Thyroid gland (tissue), 4 donors: Measurements from ENCODE around the gene NDC1. TPM values are rescaled to one million over a fixed set of nuclear protein-coding genes. Genes with fewer than 3 reads are reported as not detected.

Experiments
- DNase-seq, 2 donors: peaks; one replicate each; pipeline ENCODE4 v3.0.0-alpha.2; 2019
- H3K27ac ChIP-seq, 3 donors: fragments of 200-600 bp; sonication (generic); 1 replicate in 2 of 3; 2 replicates in 1 of 3; pipeline ENCODE4 v1.5.1; 2016 to 2019; ENCODE audit warnings: mild to moderate bottlenecking in 1 of 3, moderate library complexity in 1 of 3
- H3K27me3 ChIP-seq: fragments of 200-600 bp; sonication (generic); one replicate; pipeline ENCODE4 v1.5.1; 2019
- H3K36me3 ChIP-seq, 2 donors: fragments of 200-600 bp; sonication (generic); one replicate each; pipeline ENCODE4 v1.5.1; 2016 to 2019
- H3K4me1 ChIP-seq, 2 donors: fragments of 200-600 bp; sonication (generic); one replicate each; pipeline ENCODE4 v1.5.1; 2017 to 2019
- H3K4me3 ChIP-seq, 3 donors: fragments of 200-600 bp; sonication (generic); replicated peaks in 1 of 3; 1 replicate in 2 of 3; 2 replicates in 1 of 3; pipeline ENCODE4 v1.5.1; 2016; ENCODE audit warnings: mild to moderate bottlenecking in 1 of 3
- H3K9me3 ChIP-seq: fragments of 200-600 bp; sonication (generic); one replicate; pipeline ENCODE4 v1.5.1; 2017
- CTCF ChIP-seq, 6 experiments: fragments of 200-600 bp in 3 of 6; fragments of 450-650 bp in 3 of 6; sonication (generic) in 3 of 6; IDR thresholded peaks; one replicate each; pipeline ENCODE4 v1.5.1; 2016 to 2019; ENCODE audit warnings: antibody characterized with exemption in 6 of 6, mild to moderate bottlenecking in 2 of 6, inconsistent platforms in 1 of 6, moderate library complexity in 1 of 6
- POLR2A ChIP-seq, 2 donors: fragments of 450-650 bp; IDR thresholded peaks; one replicate each; pipeline ENCODE4 v1.6.1; 2017; ENCODE audit warnings: antibody characterized with exemption in 2 of 2, mild to moderate bottlenecking in 2 of 2, moderate library complexity in 1 of 2
- WGBS, 2 donors: methylation state at CpG; one replicate each; pipeline ENCODE4 v1.1.5; 2017; 5-methylcytosine and 5-hydroxymethylcytosine counted together
- intact Hi-C: fragments of 100-400 bp; cut with DNase I; formaldehyde crosslinking; loops from one replicate; pipeline ENCODE4 v1.15.1; 2023
- total RNA-seq, 4 donors: library from RNA; depleted of rRNA; stranded (reverse); fragments of >200 nt; gene quantifications; one replicate each; pipeline ENCODE4 v1.2.3, GENCODE V29; 2016

The NDC1 gene
- total RNA-seq, 4 donors from 2014 or later, result 10.4 to 15.4 (median 11.9) TPM

- H3K9me3 ChIP-seq, result no peaks in the 10 kb centered on the region
- DNase-seq, result no peak
- TF ChIP-seq POLR2A (IDR thresholded peaks at IDR 0.05), result no peak
- peak in 1 of 6 experiments; percentile 0 for TF ChIP-seq CTCF (IDR thresholded peaks at IDR 0.05)
- H3K36me3 ChIP-seq, result no peaks in the 10 kb centered on the region
- intact Hi-C loops, result no loop called here
- H3K4me1 ChIP-seq, result peaks cover 6% of the 10 kb centered on the region in 2 donors
- H3K27me3 ChIP-seq, result no peaks in the 10 kb centered on the region
- 0 to 1% methylated on average over 5 of the region's 5 CpGs for WGBS, 2 donors
- peak overlapping the region; percentile 62 to 97 (median 68) for H3K4me3 ChIP-seq
- H3K27ac ChIP-seq, result peak overlapping the region in 1 of 3 donors; percentile 95
These were observed 511 bp downstream of the NDC1 start for GRCh38 chr1:53837646-53837923.

- Histone ChIP-seq H3K27me3 (no peaks in the 10 kb centered on the region), H3K9me3 (no peaks in the 10 kb centered on the region), H3K27ac (no peak overlapping the region), H3K36me3 (no peaks in the 10 kb centered on the region), H3K4me3 (no peak overlapping the region), H3K4me1 (peaks cover 6% of the 10 kb centered on the region in 2 donors)
- no peak for TF ChIP-seq POLR2A (IDR thresholded peaks at IDR 0.05)
- no peak for TF ChIP-seq CTCF (IDR thresholded peaks at IDR 0.05)
- DNase-seq, result no peak
- intact Hi-C loops, result no loop called here
- WGBS, 2 donors, result 96% methylated on average over 2 of the region's 2 CpGs
These were observed 2.6 kb downstream of the NDC1 start for GRCh38 chr1:53835491-53835890.

GRCh38 chr1:53834776-53835175, 3.3 kb downstream of the NDC1 start:
- H3K9me3 ChIP-seq, result no peaks in the 10 kb centered on the region
- no peaks in the 10 kb centered on the region for H3K36me3 ChIP-seq
- 77 to 82% methylated on average over 11 of the region's 11 CpGs for WGBS, 2 donors
- intact Hi-C loops, result no loop called here
- no peaks in the 10 kb centered on the region for H3K27me3 ChIP-seq
- H3K4me1 ChIP-seq, result peaks cover 6% of the 10 kb centered on the region in 2 donors
- no peak for DNase-seq
- H3K4me3 ChIP-seq, result no peak overlapping the region
- H3K27ac ChIP-seq, result no peak overlapping the region
- TF ChIP-seq POLR2A (IDR thresholded peaks at IDR 0.05) (no peak), CTCF (IDR thresholded peaks at IDR 0.05) (no peak)

- H3K27ac ChIP-seq, result no peak overlapping the region
- intact Hi-C loops, result no loop called here
- 96 to 97% methylated on average over 4 of the region's 4 CpGs for WGBS, 2 donors
- H3K36me3 ChIP-seq, result no peaks in the 10 kb centered on the region
- no peaks in the 10 kb centered on the region for H3K27me3 ChIP-seq
- peaks cover 6% of the 10 kb centered on the region in 2 donors for H3K4me1 ChIP-seq
- TF ChIP-seq CTCF (IDR thresholded peaks at IDR 0.05) (no peak), POLR2A (IDR thresholded peaks at IDR 0.05) (no peak)
- H3K4me3 ChIP-seq, result no peak overlapping the region
- no peak for DNase-seq
- no peaks in the 10 kb centered on the region for H3K9me3 ChIP-seq
These were observed 4.7 kb downstream of the NDC1 start for GRCh38 chr1:53833393-53833792.

- Histone ChIP-seq H3K4me1 (no peaks in the 10 kb centered on the region), H3K4me3 (no peak overlapping the region), H3K9me3 (no peaks in the 10 kb centered on the region), H3K36me3 (no peaks in the 10 kb centered on the region), H3K27ac (no peak overlapping the region), H3K27me3 (no peaks in the 10 kb centered on the region)
- 93 to 95% methylated on average over 2 of the region's 2 CpGs for WGBS, 2 donors
- no peak for DNase-seq
- no peak for TF ChIP-seq POLR2A (IDR thresholded peaks at IDR 0.05)
- no peak for TF ChIP-seq CTCF (IDR thresholded peaks at IDR 0.05)
- intact Hi-C loops, result no loop called here
These were observed 11.7 kb downstream of the NDC1 start for GRCh38 chr1:53826367-53826766.
